ENCODE data around the gene LRRC7.
"Not testable (repeated sequence)": the region's sequence is repeated elsewhere in the genome, so short reads cannot be mapped to it uniquely, and the experiment has no call there.

Gene LRRC7

DNA sequence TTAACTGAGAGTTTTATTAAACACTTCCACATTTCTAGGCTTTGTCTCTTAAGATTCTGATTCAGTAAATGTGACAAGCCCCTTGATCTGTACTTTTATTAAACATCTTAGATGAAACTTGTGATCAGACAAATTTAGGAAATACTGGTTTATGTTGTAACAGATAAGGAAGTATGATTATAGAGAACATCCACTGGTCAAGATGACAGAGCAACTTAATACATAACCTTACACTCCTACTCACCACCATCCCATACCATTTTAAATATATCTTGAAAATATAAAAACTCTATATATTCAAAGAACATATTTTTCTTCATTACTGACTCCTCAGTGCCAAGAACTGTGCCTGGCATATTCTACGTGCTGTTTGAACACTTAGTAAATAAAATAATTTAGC, 420.2 kb downstream of the LRRC7 start:
- DNase-seq, result no peak

DNA sequence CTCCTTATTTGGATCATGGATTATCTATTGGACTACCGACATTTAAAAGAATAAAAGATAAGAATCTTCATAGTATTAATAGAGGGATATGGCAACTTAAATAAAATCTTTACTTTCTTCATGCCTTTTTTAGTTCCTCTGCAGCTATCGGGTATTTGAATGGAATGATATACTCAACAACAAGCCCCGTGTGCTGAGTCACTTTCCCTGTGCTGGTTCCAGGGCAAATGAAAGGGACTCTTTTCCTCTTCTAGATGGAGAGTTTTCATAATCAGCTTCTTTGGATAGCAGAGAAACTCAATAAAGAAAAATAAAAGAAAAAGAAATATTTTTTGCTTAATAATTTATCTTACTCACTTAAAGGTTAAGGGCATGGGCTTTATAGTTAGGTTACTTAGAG, 423.9 kb downstream of the LRRC7 start:
- DNase-seq, result no peak

DNA sequence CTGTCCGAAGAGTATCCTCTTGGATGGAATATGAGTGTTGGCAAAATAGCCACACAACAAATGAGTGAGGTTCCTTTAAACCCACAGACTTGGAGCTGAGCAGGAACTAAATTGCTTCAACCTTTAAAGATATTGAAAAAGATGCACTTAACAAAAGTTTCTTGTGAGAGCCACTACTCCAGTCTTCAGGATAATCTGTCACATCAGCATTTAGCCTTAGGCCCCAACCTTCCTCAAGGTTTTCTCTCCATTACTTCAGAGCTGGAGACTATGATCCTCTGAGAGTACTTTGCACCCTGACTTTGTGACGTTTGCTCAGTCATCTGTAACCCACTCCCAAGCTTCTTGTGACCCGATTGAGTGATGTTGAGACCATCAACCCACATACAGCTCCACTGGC, 424.9 kb downstream of the LRRC7 start:
- DNase-seq, result no peak

GRCh38 chr1:69993810-69994209, 426.1 kb downstream of the LRRC7 start:
- no peak for DNase-seq

DNA sequence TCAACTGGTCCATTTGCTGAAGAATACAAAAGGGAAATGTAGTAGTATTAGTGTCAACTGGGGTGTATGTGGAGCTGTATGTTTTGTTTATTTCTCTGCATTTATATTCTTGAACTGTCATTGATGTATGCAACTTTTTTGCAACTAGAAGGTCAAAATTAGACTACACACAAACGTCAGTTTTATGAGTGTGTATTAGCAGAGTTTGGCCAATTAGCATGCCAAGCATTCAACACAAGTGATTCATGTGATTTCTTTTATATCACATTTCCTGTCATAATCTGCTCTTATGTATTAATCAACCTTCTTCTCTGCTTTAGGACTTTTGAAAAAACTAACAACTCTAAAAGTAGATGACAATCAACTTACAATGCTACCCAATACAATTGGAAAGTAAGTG, 426.5 kb downstream of the LRRC7 start:
- DNase-seq, result no peak

- no peak for DNase-seq
These were observed 431.1 kb downstream of the LRRC7 start for GRCh38 chr1:69998847-69999246.

- no peak for DNase-seq
These were observed 435.6 kb downstream of the LRRC7 start for GRCh38 chr1:70003211-70003908.

DNA sequence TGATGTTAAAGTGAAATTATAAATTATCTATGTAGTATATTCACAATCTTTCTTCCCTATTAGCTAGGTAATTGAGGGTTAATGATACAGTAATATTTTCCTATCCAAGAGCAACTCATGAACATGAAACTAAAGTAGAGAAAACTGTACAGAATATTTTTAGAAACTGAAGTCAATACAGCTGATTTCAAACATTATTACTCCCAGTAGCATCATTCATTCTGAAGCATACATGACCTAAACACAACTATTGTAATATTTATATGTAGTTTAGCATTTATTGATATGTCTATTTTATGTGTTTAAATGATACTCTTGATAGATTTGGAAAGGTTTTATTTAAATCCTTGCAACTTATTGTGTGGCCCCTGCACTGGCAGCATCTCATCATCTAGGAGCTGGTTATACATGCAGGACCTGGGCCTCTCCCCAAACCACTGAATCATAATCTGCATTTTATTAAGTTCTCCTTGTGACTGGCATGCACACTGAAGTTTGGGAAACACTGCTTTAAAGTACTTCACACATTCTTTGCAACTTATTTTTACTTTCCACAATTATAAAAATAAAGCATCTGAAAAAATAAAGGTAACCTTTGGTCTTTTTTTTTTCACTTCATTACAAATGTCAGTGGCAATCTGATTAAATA, 437.8 kb downstream of the LRRC7 start:
- no peak for DNase-seq

- DNase-seq, result no peak
These were observed 440.9 kb downstream of the LRRC7 start for GRCh38 chr1:70008660-70009059.

DNA sequence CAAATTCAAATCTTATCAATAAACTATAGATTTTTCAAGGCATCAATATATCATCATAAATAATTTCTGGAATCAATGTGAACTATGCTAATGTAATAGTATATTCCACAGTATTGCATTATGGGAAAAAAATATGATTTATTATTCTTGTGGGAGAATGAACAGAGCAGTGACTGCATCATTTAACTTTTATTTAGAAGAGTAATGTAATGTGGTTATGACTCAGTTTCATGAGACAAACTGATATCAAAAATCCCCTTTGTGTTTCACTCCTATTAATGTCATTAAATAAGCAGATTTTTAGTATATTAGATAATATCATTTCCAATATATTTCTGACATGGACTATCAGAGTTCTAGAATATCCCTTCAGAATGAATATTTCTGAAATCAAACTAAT, 450.0 kb downstream of the LRRC7 start:
- no peak for DNase-seq

GRCh38 chr1:70024272-70024671, 456.6 kb downstream of the LRRC7 start:
- no peak for DNase-seq

DNA sequence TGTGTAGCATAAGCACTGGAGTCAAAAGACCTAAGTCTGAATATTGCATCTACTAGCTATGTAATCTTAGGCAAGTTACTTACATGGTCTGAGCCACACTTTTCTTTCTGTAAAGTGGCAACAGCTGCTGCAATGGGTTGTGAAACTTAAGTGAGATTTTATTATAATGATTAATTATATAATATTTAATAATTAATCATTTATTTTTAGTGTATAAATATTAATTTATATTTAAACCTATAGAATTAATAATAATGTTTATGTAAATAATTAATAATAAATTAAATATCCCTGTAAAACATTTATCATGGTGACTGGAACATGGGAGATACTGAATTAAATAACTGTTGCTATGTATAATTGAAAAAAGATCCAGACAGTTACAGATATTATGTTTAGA, 457.3 kb downstream of the LRRC7 start:
- DNase-seq, result no peak

DNA sequence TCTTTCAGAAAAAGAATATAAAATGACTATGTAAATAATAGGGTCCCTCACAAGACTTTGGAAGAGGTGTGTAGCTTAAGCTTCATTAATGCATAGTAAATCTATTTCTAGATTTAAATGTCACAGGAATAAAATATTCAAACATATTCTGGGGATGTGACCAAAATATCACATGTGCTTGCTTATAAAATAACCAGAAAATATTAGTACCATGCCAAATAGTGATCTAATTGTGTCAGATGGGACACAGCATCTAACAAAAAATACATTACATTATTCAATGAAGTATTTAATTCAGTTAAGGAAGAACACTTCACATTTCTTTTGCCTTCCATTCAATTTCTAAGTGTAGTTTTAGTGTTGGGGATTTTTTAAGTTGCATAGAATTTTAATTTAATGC, 458.1 kb downstream of the LRRC7 start:
- DNase-seq, result no peak

- no peak for DNase-seq
These were observed 465.6 kb downstream of the LRRC7 start for GRCh38 chr1:70033266-70033873.

- DNase-seq, result no peak
These were observed 466.2 kb downstream of the LRRC7 start for GRCh38 chr1:70033936-70034335.

DNA sequence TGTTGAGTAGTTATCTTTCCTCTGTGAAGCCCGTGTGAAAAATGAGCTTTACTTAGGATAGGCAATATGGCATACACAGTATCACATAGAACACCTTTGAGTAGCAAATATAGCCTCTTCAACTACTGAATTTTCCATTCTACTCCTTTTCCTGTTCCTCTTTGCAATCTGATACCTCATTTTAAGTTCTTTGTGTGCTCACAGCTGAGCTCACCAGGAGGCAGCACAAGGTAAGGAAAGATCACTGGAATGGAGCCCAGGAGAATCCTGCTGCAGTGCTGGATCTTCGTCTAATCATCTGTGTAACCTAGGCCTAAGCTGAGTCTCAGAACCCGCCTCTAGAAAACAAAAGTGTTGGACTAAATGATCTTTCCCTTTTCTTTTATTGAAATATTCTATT, 466.7 kb downstream of the LRRC7 start:
- DNase-seq, result no peak

DNA sequence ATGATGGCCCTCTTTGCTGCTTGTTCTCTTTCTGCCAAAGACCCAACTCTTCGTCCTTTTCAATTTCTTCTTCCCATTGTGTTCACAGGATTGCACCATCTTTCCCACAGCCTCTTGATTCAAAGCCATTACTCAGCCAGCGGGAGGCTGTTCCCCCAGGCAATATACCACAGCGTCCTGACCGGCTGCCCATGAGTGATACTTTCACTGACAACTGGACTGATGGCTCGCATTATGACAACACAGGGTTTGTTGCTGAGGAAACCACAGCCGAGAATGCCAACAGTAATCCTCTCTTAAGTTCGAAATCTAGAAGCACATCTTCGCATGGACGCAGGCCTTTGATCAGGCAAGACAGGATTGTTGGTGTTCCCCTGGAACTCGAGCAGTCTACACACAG, 470.3 kb downstream of the LRRC7 start:
- DNase-seq, result no peak

DNA sequence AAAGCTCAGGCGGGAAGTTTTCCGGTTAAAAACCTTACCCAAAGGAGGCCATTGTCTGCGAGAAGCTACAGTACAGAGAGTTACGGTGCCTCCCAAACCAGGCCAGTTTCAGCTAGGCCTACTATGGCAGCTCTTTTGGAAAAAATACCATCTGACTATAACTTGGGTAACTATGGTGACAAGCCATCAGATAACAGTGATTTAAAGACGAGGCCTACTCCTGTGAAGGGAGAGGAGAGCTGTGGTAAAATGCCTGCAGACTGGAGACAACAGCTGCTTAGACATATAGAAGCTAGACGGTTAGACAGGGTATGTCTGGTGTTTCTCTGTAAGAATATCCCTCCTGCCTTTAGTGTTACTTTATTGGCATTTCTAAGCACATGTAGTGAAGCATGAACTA, 471.8 kb downstream of the LRRC7 start:
- DNase-seq, result no peak

- no peak for DNase-seq
These were observed 473.8 kb downstream of the LRRC7 start for GRCh38 chr1:70041317-70042045.

DNA sequence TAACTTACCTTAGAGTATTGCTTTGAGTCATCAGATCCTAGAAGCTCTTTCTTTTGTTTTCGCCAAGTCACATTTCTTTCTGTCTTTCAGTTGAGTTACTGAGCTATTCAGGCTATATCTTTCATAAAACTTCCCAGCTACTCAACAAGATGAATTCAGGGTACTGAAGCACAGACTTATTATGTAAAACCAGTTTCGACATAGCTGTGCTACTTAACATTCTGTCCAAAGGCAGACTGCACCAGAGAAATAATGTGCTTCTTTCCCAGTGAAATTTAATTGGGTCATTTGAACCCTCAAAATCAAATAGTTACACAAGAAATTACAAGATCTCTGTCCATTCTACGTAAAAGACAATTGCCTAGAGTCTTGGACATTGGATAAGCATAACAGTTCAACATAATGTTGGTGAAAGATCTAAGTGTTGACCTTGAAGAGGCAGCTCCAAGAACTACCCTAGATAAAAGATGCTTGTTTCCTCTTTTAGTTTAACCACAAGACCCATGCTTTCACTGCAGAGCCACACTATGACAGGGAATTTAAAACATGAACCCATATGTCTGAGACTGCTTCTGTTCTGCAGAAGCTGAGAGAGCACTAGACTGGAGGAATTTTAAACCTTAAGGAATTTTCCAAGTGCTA, 474.5 kb downstream of the LRRC7 start:
- no peak for DNase-seq

- DNase-seq, result peak; percentile 14
These were observed 476.1 kb downstream of the LRRC7 start for GRCh38 chr1:70043804-70044203.

- DNase-seq, result no peak
These were observed 477.1 kb downstream of the LRRC7 start for GRCh38 chr1:70044832-70045231.

DNA sequence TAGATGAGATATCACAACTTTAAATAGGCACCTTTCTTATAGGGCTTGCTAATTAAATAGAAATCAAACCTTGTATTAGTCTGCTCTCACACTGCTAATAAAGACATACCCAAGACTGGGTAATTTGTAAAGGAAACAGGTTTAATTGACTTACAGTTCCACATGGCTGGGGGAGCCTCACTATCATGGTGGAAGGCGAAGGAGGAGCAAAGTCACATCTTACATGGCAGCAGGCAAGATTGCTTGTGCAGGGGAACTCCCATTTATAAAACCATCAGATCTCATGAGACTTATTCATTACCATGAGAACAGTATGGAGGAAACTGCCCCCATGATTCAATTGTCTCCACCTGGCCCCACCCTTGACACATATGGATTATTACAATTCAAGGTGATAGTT, 477.9 kb downstream of the LRRC7 start:
- not testable (repeated sequence) for DNase-seq
